ENCODE measurements around the gene GJA5. TPM values are rescaled to one million over a fixed set of nuclear protein-coding genes. Genes with fewer than 3 reads are reported as not detected.

Gene GJA5
- total RNA-seq, 1 experiment from 2014 or later = 0.39 TPM

DNA sequence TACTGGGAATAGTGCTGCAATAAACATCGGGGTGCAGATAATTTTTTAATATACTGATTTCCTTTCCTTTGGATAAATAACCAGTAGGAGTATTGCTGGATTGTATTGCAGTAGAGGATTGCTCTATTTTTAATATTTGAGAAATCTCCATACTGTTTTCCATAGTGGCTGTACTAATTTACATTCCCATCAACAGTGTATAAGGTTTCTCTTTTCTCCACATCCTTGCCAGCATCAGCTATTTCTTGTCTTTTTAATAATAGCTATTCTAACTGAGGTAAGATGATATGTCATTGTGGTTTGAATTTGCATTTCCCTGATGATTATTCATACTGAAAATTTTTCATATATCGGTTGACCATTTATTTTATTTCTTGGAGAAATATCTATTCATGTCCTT lies 31.1 kb downstream of the GJA5 start:
- Histone ChIP-seq H3K9me3 (ENCODE audit: control insufficient read depth, low read depth, low read length) (no peaks in the 10 kb centered on the region), H3K4me1 (ENCODE audit: insufficient read depth, low read length) (peaks cover 2% of the 10 kb centered on the region; the same call in 1 of the 2 replicates), H3K56ac (ENCODE audit: insufficient read length, low read depth, low read length) (no peak overlapping the region), H2BK120ac (ENCODE audit: low read depth, low read length, poor library complexity, severe bottlenecking) (no peak overlapping the region), H4K8ac (replicated peaks; ENCODE audit: insufficient read length, low read depth, low read length) (no peak overlapping the region), H4K91ac (ENCODE audit: insufficient read length, low read depth, low read length) (no peak overlapping the region), H4K5ac (ENCODE audit: insufficient read length, low read depth, low read length) (no peak overlapping the region), H2BK15ac (ENCODE audit: low read depth, low read length) (no peak overlapping the region), H3K4ac (ENCODE audit: low read depth, low read length) (no peak overlapping the region), H2BK5ac (ENCODE audit: insufficient read length, low read length) (no peak overlapping the region), H2BK12ac (ENCODE audit: insufficient read length, low read depth, low read length) (no peak overlapping the region), H3K23ac (ENCODE audit: insufficient read length, low read depth, low read length) (no peak overlapping the region), H4K20me1 (ENCODE audit: control insufficient read depth, insufficient read depth, insufficient read length) (no peaks in the 10 kb centered on the region), H2AFZ (ENCODE audit: low read length) (no peak overlapping the region), H3K23me2 (ENCODE audit: insufficient read length, low read depth, low read length, poor library complexity, severe bottlenecking) (no peaks in the 10 kb centered on the region), H3K14ac (ENCODE audit: insufficient read depth, low read length) (no peak overlapping the region), H3K4me2 (ENCODE audit: insufficient read depth, insufficient read length, low read length) (no peak overlapping the region), H3K9ac (ENCODE audit: extremely low read depth, insufficient read length, low read length) (no peak overlapping the region), H3K79me2 (ENCODE audit: insufficient read depth, low read length) (no peaks in the 10 kb centered on the region), H2BK20ac (ENCODE audit: low read depth, low read length, poor library complexity, severe bottlenecking) (no peak overlapping the region), H3K27ac (ENCODE audit: insufficient read length, low read depth, low read length) (no peak overlapping the region), H3T11ph (ENCODE audit: low read length) (no peak overlapping the region), H2AK5ac (ENCODE audit: insufficient read length, low read length) (no peak overlapping the region), H3K18ac (ENCODE audit: insufficient read length, low read depth, low read length) (no peak overlapping the region), H3K27me3 (ENCODE audit: insufficient read depth, low read length) (no peaks in the 10 kb centered on the region), H3K79me1 (ENCODE audit: insufficient read depth, low read depth, low read length, poor library complexity, severe bottlenecking) (no peaks in the 10 kb centered on the region)
- Mint-ChIP-seq H3K4me3 (no peak overlapping the region), H3K9me3 (no peaks in the 10 kb centered on the region; a peak in 1 of 5 replicates), H3K27me3 (ENCODE audit: low read depth) (no peaks in the 10 kb centered on the region), H3K4me1 (peaks cover 16 to 17% of the 10 kb centered on the region in 2 experiments), H3K27ac (no peak overlapping the region), H3K36me3 (ENCODE audit: insufficient read depth in 1 of 3, low read depth in 3 of 3) (no peaks in the 10 kb centered on the region)
- no CpG with 5 or more reads among the region's 2 CpGs for WGBS (ENCODE audit: extremely low coverage, insufficient read length, low lambda C conversion rate)
- DNase-seq = no peak
- TF ChIP-seq, protein P1, sequence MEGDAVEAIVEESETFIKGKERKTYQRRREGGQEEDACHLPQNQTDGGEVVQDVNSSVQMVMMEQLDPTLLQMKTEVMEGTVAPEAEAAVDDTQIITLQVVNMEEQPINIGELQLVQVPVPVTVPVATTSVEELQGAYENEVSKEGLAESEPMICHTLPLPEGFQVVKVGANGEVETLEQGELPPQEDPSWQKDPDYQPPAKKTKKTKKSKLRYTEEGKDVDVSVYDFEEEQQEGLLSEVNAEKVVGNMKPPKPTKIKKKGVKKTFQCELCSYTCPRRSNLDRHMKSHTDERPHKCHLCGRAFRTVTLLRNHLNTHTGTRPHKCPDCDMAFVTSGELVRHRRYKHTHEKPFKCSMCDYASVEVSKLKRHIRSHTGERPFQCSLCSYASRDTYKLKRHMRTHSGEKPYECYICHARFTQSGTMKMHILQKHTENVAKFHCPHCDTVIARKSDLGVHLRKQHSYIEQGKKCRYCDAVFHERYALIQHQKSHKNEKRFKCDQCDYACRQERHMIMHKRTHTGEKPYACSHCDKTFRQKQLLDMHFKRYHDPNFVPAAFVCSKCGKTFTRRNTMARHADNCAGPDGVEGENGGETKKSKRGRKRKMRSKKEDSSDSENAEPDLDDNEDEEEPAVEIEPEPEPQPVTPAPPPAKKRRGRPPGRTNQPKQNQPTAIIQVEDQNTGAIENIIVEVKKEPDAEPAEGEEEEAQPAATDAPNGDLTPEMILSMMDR (conservative IDR thresholded peaks at IDR 0.05) = no peak
